IPS-15b (cell line): ENCODE results near the gene CACNG6.
"Not testable (repeated sequence)": the region's sequence is repeated elsewhere in the genome, so short reads cannot be mapped to it uniquely, and the experiment has no call there.

Experiments used
- H3K27me3 ChIP-seq: one replicate; pipeline ENCODE4 v1.6.1; 2013; ENCODE audit warnings: low read length; ENCODE audit not compliant: control insufficient read depth, insufficient read depth
- H3K36me3 ChIP-seq: one replicate; pipeline ENCODE4 v1.6.1; 2013; ENCODE audit warnings: low read length; ENCODE audit not compliant: control insufficient read depth, insufficient read depth
- H3K4me1 ChIP-seq: one replicate; pipeline ENCODE4 v1.6.1; 2013; ENCODE audit warnings: mild to moderate bottlenecking, low read length; ENCODE audit not compliant: control insufficient read depth, insufficient read depth
- H3K4me3 ChIP-seq: one replicate; pipeline ENCODE4 v1.5.1; 2013; ENCODE audit warnings: low read depth, low read length
- H3K9ac ChIP-seq: one replicate; pipeline ENCODE4 v1.6.1; 2013; ENCODE audit warnings: low read depth, mild to moderate bottlenecking, low read length
- H3K9me3 ChIP-seq: one replicate; pipeline ENCODE4 v1.6.1; 2013; ENCODE audit warnings: mild to moderate bottlenecking, low read length; ENCODE audit not compliant: control insufficient read depth, insufficient read depth

The CACNG6 gene

GRCh38 chr19:53991224-53992113 lies at the start of gene CACNG6:
Gene CACNG6, plus strand, starts transcription at chr19:53991637. Its CDS starts 1,241 bp downstream, at chr19:53992878.
- H3K36me3 ChIP-seq, result no peaks in the 10 kb centered on the region
- H3K4me3 ChIP-seq, result peak within 1 kb of the TSS; percentile 43
- no peaks in the 10 kb centered on the region for H3K9me3 ChIP-seq
- H3K9ac ChIP-seq, result no peak within 1 kb of the TSS
- H3K4me1 ChIP-seq, result peaks cover 3% of the 10 kb centered on the region
- peaks cover 40% of the 10 kb centered on the region for H3K27me3 ChIP-seq

DNA sequence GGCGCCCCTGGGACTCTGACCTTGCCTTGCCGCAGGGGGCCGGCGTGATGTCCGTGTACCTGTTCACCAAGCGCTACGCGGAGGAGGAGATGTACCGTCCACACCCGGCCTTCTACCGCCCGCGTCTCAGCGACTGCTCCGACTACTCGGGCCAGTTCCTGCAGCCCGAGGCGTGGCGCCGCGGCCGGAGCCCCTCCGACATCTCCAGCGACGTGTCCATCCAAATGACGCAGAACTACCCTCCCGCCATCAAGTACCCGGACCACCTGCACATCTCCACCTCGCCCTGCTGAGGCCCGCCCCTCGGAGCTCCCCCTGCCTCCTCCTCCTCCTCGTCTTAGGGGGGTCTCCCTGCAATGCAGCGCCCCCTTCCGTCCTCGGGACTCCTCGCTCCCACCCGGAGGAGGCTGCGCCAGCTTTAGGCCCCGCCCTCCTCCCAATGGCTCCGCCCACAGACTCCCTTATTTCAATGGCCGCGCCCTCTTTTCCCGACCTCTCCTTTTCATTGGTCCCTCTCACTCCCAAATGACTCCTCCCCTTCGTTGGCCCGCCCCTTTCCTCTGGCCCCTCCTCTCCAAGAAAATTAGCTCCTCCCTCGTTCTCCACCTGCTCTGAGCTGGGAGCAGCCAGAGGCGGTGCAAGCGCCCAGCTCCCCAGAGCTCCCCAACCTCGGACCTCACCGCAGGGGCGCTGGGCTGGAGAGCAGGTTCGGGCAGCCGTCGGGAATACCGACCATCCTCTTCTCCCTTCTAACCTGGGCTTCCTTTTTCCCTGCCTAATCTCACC lies 49.2 kb upstream of the CACNG6 start:
- Histone ChIP-seq H3K9me3 (no peaks in the 10 kb centered on the region), H3K36me3 (no peaks in the 10 kb centered on the region), H3K9ac (peak overlapping the region; percentile 63), H3K4me3 (peak overlapping the region; percentile 87), H3K4me1 (peaks cover 2% of the 10 kb centered on the region), H3K27me3 (no peaks in the 10 kb centered on the region)

DNA sequence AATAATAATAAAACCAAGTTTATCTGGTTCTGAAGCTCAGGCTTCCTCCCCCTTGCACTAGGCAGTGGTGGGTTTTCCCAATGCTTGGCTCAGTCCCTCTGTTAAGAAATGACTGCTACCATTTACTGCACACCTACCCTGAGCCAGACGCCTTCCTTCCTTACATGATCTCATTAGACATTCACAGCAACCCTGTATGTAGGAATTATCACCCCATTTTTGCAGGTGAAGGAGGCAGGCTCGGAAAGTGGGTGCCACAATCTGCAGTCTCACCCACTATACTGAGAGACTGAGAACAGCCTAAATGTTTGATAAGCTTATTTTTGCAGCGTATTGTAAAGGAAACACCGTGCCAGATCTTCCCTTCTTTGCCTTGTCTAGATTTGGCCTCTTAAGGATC lies 47.0 kb upstream of the CACNG6 start:
- Histone ChIP-seq H3K4me3 (no peak overlapping the region), H3K4me1 (peaks cover 2% of the 10 kb centered on the region), H3K27me3 (no peaks in the 10 kb centered on the region), H3K36me3 (no peaks in the 10 kb centered on the region), H3K9me3 (no peaks in the 10 kb centered on the region), H3K9ac (no peak overlapping the region)

GRCh38 chr19:53944933-53945332 lies 46.5 kb upstream of the CACNG6 start:
- Histone ChIP-seq H3K27me3 (no peaks in the 10 kb centered on the region), H3K4me3 (no peak overlapping the region), H3K36me3 (no peaks in the 10 kb centered on the region), H3K4me1 (peaks cover 2% of the 10 kb centered on the region), H3K9me3 (no peaks in the 10 kb centered on the region), H3K9ac (no peak overlapping the region)

DNA sequence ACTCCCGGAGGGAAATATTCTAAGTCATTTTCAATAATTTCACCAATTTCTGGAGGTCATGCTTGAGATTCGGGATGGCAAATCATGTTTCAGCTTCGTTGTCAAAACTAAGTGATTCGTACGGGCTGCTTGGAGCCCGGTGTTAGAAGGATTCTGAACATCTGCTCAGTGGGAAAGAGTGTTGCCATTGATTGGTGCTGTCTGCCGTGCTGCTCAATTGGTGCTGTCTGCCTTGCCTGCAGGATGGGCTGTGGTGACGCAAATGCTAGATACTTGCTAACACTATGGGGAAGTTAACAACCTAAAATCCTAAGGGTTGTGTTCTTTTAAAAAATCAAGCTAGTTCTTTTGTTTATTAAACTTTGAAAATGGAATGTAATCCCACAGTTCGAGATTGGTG lies 46.0 kb upstream of the CACNG6 start:
- Histone ChIP-seq H3K9ac (no peak overlapping the region), H3K9me3 (no peaks in the 10 kb centered on the region), H3K36me3 (no peaks in the 10 kb centered on the region), H3K27me3 (no peaks in the 10 kb centered on the region), H3K4me1 (peaks cover 2% of the 10 kb centered on the region), H3K4me3 (peak overlapping the region; percentile 36)

DNA sequence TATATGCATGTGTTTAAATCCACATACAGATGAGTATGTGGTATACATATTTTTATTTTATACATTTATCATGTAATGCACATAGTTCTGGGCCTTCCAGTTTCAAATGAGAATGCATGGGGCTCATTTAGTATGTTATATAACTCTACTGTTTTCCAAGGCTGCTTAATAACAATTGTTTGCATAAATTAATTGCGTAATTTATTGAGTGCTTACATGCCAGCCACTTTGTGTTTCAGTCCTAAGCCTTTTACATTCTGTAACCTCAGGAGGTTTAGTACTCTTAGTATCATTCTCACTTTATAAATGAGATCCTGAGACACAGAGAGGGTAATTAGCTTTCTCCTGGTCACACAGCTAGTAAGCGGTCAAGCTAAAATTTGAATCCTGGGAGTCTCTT lies 45.4 kb upstream of the CACNG6 start:
- H3K36me3 ChIP-seq, result no peaks in the 10 kb centered on the region
- peak overlapping the region; percentile 36 for H3K4me3 ChIP-seq
- no peaks in the 10 kb centered on the region for H3K9me3 ChIP-seq
- peaks cover 2% of the 10 kb centered on the region for H3K4me1 ChIP-seq
- no peak overlapping the region for H3K9ac ChIP-seq
- no peaks in the 10 kb centered on the region for H3K27me3 ChIP-seq

DNA sequence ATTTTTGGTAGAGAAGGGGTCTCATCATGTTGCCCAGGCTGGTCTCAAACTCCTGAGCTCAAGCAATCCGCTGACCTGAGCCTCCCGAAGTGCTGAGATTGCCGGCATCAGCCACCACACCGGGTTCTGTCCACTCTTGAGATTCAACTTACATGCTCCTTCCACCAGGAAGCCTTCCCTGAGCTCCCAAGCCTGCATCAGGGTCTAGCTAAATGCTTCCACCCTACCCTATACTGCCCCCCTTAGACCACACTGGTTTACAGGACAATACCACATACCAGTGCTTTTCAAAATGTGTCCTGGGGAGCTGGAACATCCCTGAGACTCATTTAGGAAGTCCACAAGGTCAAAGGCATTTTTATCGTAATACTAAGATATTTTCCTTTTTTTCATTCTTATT lies 43.8 kb upstream of the CACNG6 start:
- Histone ChIP-seq H3K4me1 (peaks cover 2% of the 10 kb centered on the region), H3K9ac (no peak overlapping the region), H3K4me3 (no peak overlapping the region), H3K9me3 (no peaks in the 10 kb centered on the region), H3K27me3 (no peaks in the 10 kb centered on the region), H3K36me3 (no peaks in the 10 kb centered on the region)

- H3K4me3 ChIP-seq, H3K4me1 ChIP-seq, H3K9ac ChIP-seq, H3K9me3 ChIP-seq, H3K36me3 ChIP-seq, H3K27me3 ChIP-seq: not testable (repeated sequence)
These were observed 42.8 kb upstream of the CACNG6 start for GRCh38 chr19:53948611-53949010.

DNA sequence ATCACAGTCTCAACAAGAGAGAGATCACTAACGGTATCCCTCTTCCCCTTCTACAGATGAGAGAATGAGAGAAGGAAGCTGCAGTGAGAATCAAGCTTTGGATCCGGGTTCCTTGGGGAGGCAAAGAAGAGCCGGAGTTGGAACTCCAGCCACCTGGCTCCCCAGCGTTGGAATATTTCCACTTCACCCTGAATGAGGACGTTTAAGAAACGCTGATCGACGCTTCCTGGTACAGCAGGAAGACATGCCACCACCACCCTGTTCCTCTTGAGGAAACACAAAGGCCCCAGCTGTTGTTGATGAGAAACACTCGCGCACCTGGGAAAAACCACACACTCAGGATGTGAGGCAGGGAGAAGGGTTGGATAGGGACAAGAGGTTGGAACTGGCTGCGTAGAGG lies 40.0 kb upstream of the CACNG6 start:
- no peaks in the 10 kb centered on the region for H3K36me3 ChIP-seq
- H3K4me3 ChIP-seq, result no peak overlapping the region
- H3K4me1 ChIP-seq, result peaks cover 3% of the 10 kb centered on the region
- no peaks in the 10 kb centered on the region for H3K27me3 ChIP-seq
- H3K9ac ChIP-seq, result no peak overlapping the region
- no peaks in the 10 kb centered on the region for H3K9me3 ChIP-seq

- Histone ChIP-seq H3K9me3 (no peaks in the 10 kb centered on the region), H3K36me3 (no peaks in the 10 kb centered on the region), H3K9ac (no peak overlapping the region), H3K4me1 (peaks cover 5% of the 10 kb centered on the region), H3K4me3 (no peak overlapping the region), H3K27me3 (no peaks in the 10 kb centered on the region)
These were observed 39.5 kb upstream of the CACNG6 start for GRCh38 chr19:53951947-53952346.

- no peaks in the 10 kb centered on the region for H3K27me3 ChIP-seq
- H3K4me1 ChIP-seq, result peaks cover 5% of the 10 kb centered on the region
- no peak overlapping the region for H3K4me3 ChIP-seq
- H3K36me3 ChIP-seq, result no peaks in the 10 kb centered on the region
- no peaks in the 10 kb centered on the region for H3K9me3 ChIP-seq
- H3K9ac ChIP-seq, result no peak overlapping the region
These were observed 38.1 kb upstream of the CACNG6 start for GRCh38 chr19:53953383-53953782.
